K562 (cell line): ENCODE results near the gene FMR1. TPM values are rescaled to one million over a fixed set of nuclear protein-coding genes. Genes with fewer than 3 reads are reported as not detected.

ENCODE experiments used
- ATAC-seq: fragments of 200-7000 bp; cut with Tn5 transposase; 3 replicates; pipeline ENCODE4 v1.9.1; 2020; ENCODE audit warnings: moderate library complexity
- BruUV-seq: library from RNA; stranded (reverse); fragments of 400-500 nt; replicated peaks from 2 replicates; lab custom pipeline; 2021; lab: Mats Ljungman, UMichigan
- CTCF ChIA-PET: fragments of 300-600 bp; formaldehyde crosslinking; extraction: SDS; loops from one replicate; lab custom pipeline; 2021; ENCODE audit warnings: low intra/inter-chr PET ratio; lab: Yijun Ruan, JAX
- POLR2A ChIA-PET: fragments of 300-600, 350-650 bp; sonication (Branson Sonifier 250); formaldehyde crosslinking; extraction: SDS; loops from one replicate; lab custom pipeline; 2021; ENCODE audit warnings: antibody characterized with exemption, inconsistent platforms; lab: Yijun Ruan, JAX
- DNase-seq, 4 experiments: peaks; one replicate each; pipeline versions ENCODE4 v3.0.0 to v3.0.0-alpha.2; 2011 to 2018; ENCODE audit warnings: low spot score in 3 of 4, mixed read lengths in 3 of 4; ENCODE audit errors: extremely low read depth in 1 of 4
- FAIRE-seq: peaks from 2 replicates; lab custom pipeline; 2011; peaks lifted over from hg19 to GRCh38; lab: Jason Lieb, UNC
- H2AFZ ChIP-seq: 2 replicates; pipeline ENCODE4 v1.6.0; 2011; ENCODE audit warnings: low read depth, low read length, control low read depth, inconsistent platforms
- H3K27ac ChIP-seq: fragments of 200-600 bp; 3 replicates; pipeline ENCODE4 v1.8.0; 2011; ENCODE audit warnings: low read depth, mild to moderate bottlenecking, control low read depth, inconsistent platforms, low read length, moderate library complexity, mixed read lengths; ENCODE audit errors: extremely low read depth
- H3K27me3 ChIP-seq, 2 experiments: fragments of 300-600 bp in 1 of 2; 2 replicates in 1 of 2; 3 replicates in 1 of 2; pipeline versions ENCODE4 v1.6.0 to v1.8.0; 2011; ENCODE audit warnings: inconsistent platforms in 2 of 2, low read length in 2 of 2, mild to moderate bottlenecking in 1 of 2, mixed read lengths in 1 of 2, moderate library complexity in 1 of 2; ENCODE audit not compliant: control insufficient read depth in 2 of 2, insufficient read depth in 2 of 2
- H3K36me3 ChIP-seq: fragments of 300-600 bp; 3 replicates; pipeline ENCODE4 v1.8.0; 2011; ENCODE audit warnings: mild to moderate bottlenecking, low read length, inconsistent platforms; ENCODE audit not compliant: control insufficient read depth, insufficient read depth
- H3K4me1 ChIP-seq, 2 experiments: fragments of 200-600 bp in 1 of 2; replicated peaks in 1 of 2; 2 replicates in 1 of 2; 3 replicates in 1 of 2; pipeline versions ENCODE4 v1.5.1 to v1.8.0; 2011; ENCODE audit warnings: inconsistent platforms in 2 of 2, low read length in 2 of 2, mild to moderate bottlenecking in 1 of 2, mixed read lengths in 1 of 2, moderate library complexity in 1 of 2; ENCODE audit not compliant: control insufficient read depth in 2 of 2, insufficient read depth in 2 of 2
- H3K4me2 ChIP-seq: 2 replicates; pipeline ENCODE4 v1.6.1; 2011; ENCODE audit warnings: low read length, control low read depth, inconsistent platforms, mixed read lengths; ENCODE audit not compliant: insufficient read depth
- H3K4me3 ChIP-seq: fragments of 200-600 bp; sonication (generic), shearing (Covaris generic); 2 replicates; pipeline ENCODE4 v1.5.1; 2016; ENCODE audit warnings: control low read depth, inconsistent platforms
- H3K79me2 ChIP-seq: fragments of 200-600 bp; 3 replicates; pipeline ENCODE4 v1.8.0; 2011; ENCODE audit warnings: low read length, inconsistent platforms; ENCODE audit not compliant: control insufficient read depth, insufficient read depth
- H3K9ac ChIP-seq, 2 experiments: 2 replicates each; pipeline versions ENCODE4 v1.6.0 to v1.6.1; 2011; ENCODE audit warnings: low read depth in 2 of 2, low read length in 2 of 2, control low read depth in 1 of 2, inconsistent platforms in 1 of 2, mild to moderate bottlenecking in 1 of 2, mixed read lengths in 1 of 2; ENCODE audit not compliant: insufficient read depth in 1 of 2
- H3K9me1 ChIP-seq: one replicate; pipeline ENCODE4 v1.6.0; 2011; ENCODE audit warnings: inconsistent platforms, mild to moderate bottlenecking, low read length, moderate library complexity; ENCODE audit not compliant: control insufficient read depth, insufficient read depth
- H3K9me3 ChIP-seq: replicated peaks from 2 replicates; pipeline ENCODE4 v1.5.1; 2011; ENCODE audit warnings: low read depth, low read length, inconsistent platforms; ENCODE audit not compliant: control insufficient read depth, insufficient read depth
- H4K20me1 ChIP-seq: replicated peaks from 2 replicates; pipeline ENCODE4 v1.6.1; 2011; ENCODE audit warnings: low read length, inconsistent platforms, mixed read lengths; ENCODE audit not compliant: control insufficient read depth, insufficient read depth
- ADNP ChIP-seq: fragments of 200-800 bp; sonication (Bioruptor generic); IDR thresholded peaks from 2 replicates; pipeline ENCODE4 v1.6.1; 2016; ENCODE audit warnings: missing genetic modification characterization, missing compliant biosample characterization
- CTBP1 ChIP-seq: fragments of 450-650 bp; IDR thresholded peaks from 2 replicates; pipeline ENCODE4 v1.6.1; 2016; ENCODE audit warnings: borderline replicate concordance
- HDAC3 ChIP-seq: fragments of 450-650 bp; IDR thresholded peaks from 2 replicates; pipeline ENCODE4 v1.6.1; 2018; ENCODE audit warnings: borderline replicate concordance, mild to moderate bottlenecking, moderate library complexity; ENCODE audit not compliant: partially characterized antibody
- IRF2 ChIP-seq: sonication (generic); formaldehyde crosslinking; IDR thresholded peaks from 2 replicates; pipeline ENCODE4 v1.8.1; 2022; ENCODE audit warnings: mild to moderate bottlenecking, missing genetic modification reagents
- PHF8 ChIP-seq: fragments of 200-600 bp; sonication (generic); IDR thresholded peaks from 2 replicates; pipeline ENCODE4 v1.6.1; 2012; ENCODE audit warnings: mixed run types, mild to moderate bottlenecking, inconsistent platforms, low read length, moderate library complexity, borderline replicate concordance
- POLR2A ChIP-seq: fragments of 450-650 bp; conservative IDR thresholded peaks from 2 replicates; pipeline ENCODE4 v1.6.1; 2016
- RB1 ChIP-seq: fragments of 450-650 bp; IDR thresholded peaks from 2 replicates; pipeline ENCODE4 v1.6.1; 2017; ENCODE audit warnings: low read depth, mild to moderate bottlenecking
- RBFOX2 ChIP-seq: fragments of 200-400 bp; formaldehyde crosslinking; IDR thresholded peaks from 2 replicates; pipeline ENCODE4 v1.6.1; 2017; ENCODE audit warnings: low read depth, mild to moderate bottlenecking, low read length, moderate library complexity
- RHOXF2B ChIP-seq: fragments of 250-450 bp; sonication (Bioruptor Pico); conservative IDR thresholded peaks from 2 replicates; pipeline ENCODE4 v1.5.1; 2021
- TSC22D4 ChIP-seq: fragments of 450-650 bp; IDR thresholded peaks from 2 replicates; pipeline ENCODE4 v1.6.1; 2016; ENCODE audit warnings: missing genetic modification characterization, missing biosample characterization, control low read depth
- WHSC1 ChIP-seq: IDR thresholded peaks from one replicate; pipeline ENCODE4 v1.6.1; 2012; ENCODE audit warnings: low read length, control low read depth, inconsistent platforms
- XRCC3 ChIP-seq: fragments of 450-650 bp; IDR thresholded peaks from 2 replicates; pipeline ENCODE4 v1.6.1; 2017; ENCODE audit warnings: mild to moderate bottlenecking, moderate library complexity
- YY1 ChIP-seq, 3 experiments: IDR thresholded peaks; 2 replicates each; pipeline ENCODE4 v1.6.1; 2011; ENCODE audit warnings: low read length in 2 of 3, mild to moderate bottlenecking in 2 of 3, moderate library complexity in 2 of 3, borderline replicate concordance in 1 of 3, control low read depth in 1 of 3, low read depth in 1 of 3; ENCODE audit not compliant: insufficient read depth in 3 of 3, insufficient replicate concordance in 2 of 3, control insufficient read depth in 1 of 3, insufficient read length in 1 of 3; ENCODE audit errors: extremely low read depth in 1 of 3
- ZFX ChIP-seq: sonication (generic); formaldehyde crosslinking; IDR thresholded peaks from 2 replicates; pipeline ENCODE4 v1.8.0; 2022; ENCODE audit warnings: mild to moderate bottlenecking, missing genetic modification reagents, moderate library complexity
- ZNF140 ChIP-seq: fragments of 250-450 bp; sonication (Bioruptor Pico); IDR thresholded peaks from 2 replicates; pipeline ENCODE4 v1.8.0; 2021; ENCODE audit warnings: moderate library complexity, mild to moderate bottlenecking, inconsistent platforms
- ZNF282 ChIP-seq: sonication (generic); formaldehyde crosslinking; IDR thresholded peaks from 2 replicates; pipeline ENCODE4 v1.8.1; 2023; ENCODE audit warnings: missing genetic modification reagents
- ZNF583 ChIP-seq: fragments of 250-450 bp; sonication (Bioruptor Pico); IDR thresholded peaks from 2 replicates; pipeline ENCODE4 v1.4.0; 2020
- WGBS: fragments of 100-300 bp; shearing (Covaris generic); methylation state at CpG from one replicate; pipeline ENCODE4 v1.1.6; 2016; ENCODE audit warnings: low coverage, mixed read lengths; ENCODE audit not compliant: insufficient coverage; ENCODE audit errors: missing lambda C conversion rate; 5-methylcytosine and 5-hydroxymethylcytosine counted together
- in situ Hi-C: fragments of 300-500 bp; cut with MboI; formaldehyde crosslinking; loops from 4 replicates; pipeline ENCODE4 v1.15.0; 2018; ENCODE audit warnings: inconsistent platforms, mixed read lengths
- intact Hi-C: fragments of 100-400 bp; cut with micrococcal nuclease; formaldehyde crosslinking; loops from 2 replicates; pipeline ENCODE4 v1.14.2; 2022
- polyA plus RNA-seq, 8 experiments: library from polyadenylated mRNA; depleted of rRNA in 4 of 8; stranded (reverse) in 5 of 8; unstranded in 3 of 8; fragments of >200 nt; fragmentation: Nextera tagmentation in 2 of 8; fragmentation: Illumina TruSeq in 1 of 8; extraction: Ambion mirVana in 2 of 8; extraction: Trizol in 1 of 8; gene quantifications; 2 replicates each; pipeline versions ENCODE4 v1.2.1 to v1.2.3, GENCODE V29; 2011 to 2014; ENCODE audit warnings: inconsistent platforms in 1 of 8, missing spikeins in 1 of 8
- total RNA-seq, 7 experiments: library from RNA; depleted of rRNA in 6 of 7; stranded (reverse); fragments of >200 nt in 6 of 7; fragmentation: Illumina TruSeq in 2 of 7; extraction: Trizol in 2 of 7; gene quantifications; 2 replicates each; pipeline versions ENCODE4 v1.2.1 to v1.2.3, GENCODE V29; 2011 to 2021; ENCODE audit warnings: low replicate concordance in 1 of 7
- TF ChIP-seq, protein P1 (sequence below): sonication (generic); formaldehyde crosslinking; IDR thresholded peaks from 2 replicates; pipeline ENCODE4 v1.8.1; 2023; ENCODE audit warnings: missing genetic modification reagents, mild to moderate bottlenecking, borderline replicate concordance

The FMR1 gene
- total and polyA plus RNA-seq, 9 of the 15 experiments (the other 6 are each of a cell fraction or from before 2014, with no cell fraction given): 4.8 to 26.5 (median 20.5) TPM

DNA sequence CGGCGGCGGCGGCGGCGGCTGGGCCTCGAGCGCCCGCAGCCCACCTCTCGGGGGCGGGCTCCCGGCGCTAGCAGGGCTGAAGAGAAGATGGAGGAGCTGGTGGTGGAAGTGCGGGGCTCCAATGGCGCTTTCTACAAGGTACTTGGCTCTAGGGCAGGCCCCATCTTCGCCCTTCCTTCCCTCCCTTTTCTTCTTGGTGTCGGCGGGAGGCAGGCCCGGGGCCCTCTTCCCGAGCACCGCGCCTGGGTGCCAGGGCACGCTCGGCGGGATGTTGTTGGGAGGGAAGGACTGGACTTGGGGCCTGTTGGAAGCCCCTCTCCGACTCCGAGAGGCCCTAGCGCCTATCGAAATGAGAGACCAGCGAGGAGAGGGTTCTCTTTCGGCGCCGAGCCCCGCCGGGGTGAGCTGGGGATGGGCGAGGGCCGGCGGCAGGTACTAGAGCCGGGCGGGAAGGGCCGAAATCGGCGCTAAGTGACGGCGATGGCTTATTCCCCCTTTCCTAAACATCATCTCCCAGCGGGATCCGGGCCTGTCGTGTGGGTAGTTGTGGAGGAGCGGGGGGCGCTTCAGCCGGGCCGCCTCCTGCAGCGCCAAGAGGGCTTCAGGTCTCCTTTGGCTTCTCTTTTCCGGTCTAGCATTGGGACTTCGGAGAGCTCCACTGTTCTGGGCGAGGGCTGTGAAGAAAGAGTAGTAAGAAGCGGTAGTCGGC lies 528 bp downstream of the FMR1 start:
- peak overlapping the region; percentile 89 for H3K4me3 ChIP-seq
- WGBS: under 1% methylated on average over 18 of the region's 58 CpGs
- H3K79me2 ChIP-seq: peaks cover 52% of the 10 kb centered on the region
- H3K4me2 ChIP-seq: peak overlapping the region; percentile 84
- FAIRE-seq (no peak), DNase-seq (peak; percentile 12 to 55 (median 24)), ATAC-seq (peak; percentile 81)
- H3K27ac ChIP-seq: peak overlapping the region; percentile 82
- peak overlapping the region; percentile 78 to 95 for H3K9ac ChIP-seq
- 0 out of 3 replicates have a peak, but pooled peaks cover 2% of the 10 kb centered on the region for H3K36me3 ChIP-seq
- in situ Hi-C loops (no loop called here), intact Hi-C loops (no loop called here)
- ChIA-PET POLR2A (interaction anchor here (0.8 kb wide), 1 partner anchor 14 kb away, joined by 4 read pairs; no protein-coding TSS in a partner anchor), CTCF (no interaction called here)
- no peaks in the 10 kb centered on the region for H3K27me3 ChIP-seq
- no TSS peak for BruUV-seq
- peaks cover 5 to 10% of the 10 kb centered on the region in 2 experiments; a peak in 3 of 5 replicates for H3K4me1 ChIP-seq
- H4K20me1 ChIP-seq: no peaks in the 10 kb centered on the region
- peak overlapping the region; percentile 83 for H2AFZ ChIP-seq
- H3K9me3 ChIP-seq: no peaks in the 10 kb centered on the region
- H3K9me1 ChIP-seq: peaks cover 4% of the 10 kb centered on the region
- TF ChIP-seq IRF2 (CRISPR knock-in tag): no peak
- peak in 2 of 3 experiments; percentile 29 to 47 for TF ChIP-seq YY1 (IDR thresholded peaks at IDR 0.05; ENCODE audit: borderline replicate concordance in 1 of 3, control insufficient read depth in 1 of 3, extremely low read depth in 1 of 3, insufficient read depth in 3 of 3, insufficient read length in 1 of 3, insufficient replicate concordance in 2 of 3, low read depth in 1 of 3, low read length in 2 of 3)
- TF ChIP-seq ZNF282 (CRISPR knock-in tag): no peak
- no peak for TF ChIP-seq HDAC3
- no peak for TF ChIP-seq ADNP
- TF ChIP-seq CTBP1: no peak
- TF ChIP-seq ZFX (CRISPR knock-in tag): peak; percentile 56
- peak; percentile 48; the same call in 1 of the 2 replicates for TF ChIP-seq PHF8
- TF ChIP-seq WHSC1: no peak
- 0 out of 2 replicates have a peak, but pooled peaks have one; percentile 21 for TF ChIP-seq POLR2A
- peak; percentile 53 for TF ChIP-seq RBFOX2
- no peak for TF ChIP-seq TSC22D4
- no peak for TF ChIP-seq XRCC3
- 0 out of 2 replicates have a peak, but pooled peaks have one; percentile 23 for TF ChIP-seq RB1
- no peak for TF ChIP-seq ZNF140
- TF ChIP-seq RHOXF2B: no peak
- TF ChIP-seq, protein P1, sequence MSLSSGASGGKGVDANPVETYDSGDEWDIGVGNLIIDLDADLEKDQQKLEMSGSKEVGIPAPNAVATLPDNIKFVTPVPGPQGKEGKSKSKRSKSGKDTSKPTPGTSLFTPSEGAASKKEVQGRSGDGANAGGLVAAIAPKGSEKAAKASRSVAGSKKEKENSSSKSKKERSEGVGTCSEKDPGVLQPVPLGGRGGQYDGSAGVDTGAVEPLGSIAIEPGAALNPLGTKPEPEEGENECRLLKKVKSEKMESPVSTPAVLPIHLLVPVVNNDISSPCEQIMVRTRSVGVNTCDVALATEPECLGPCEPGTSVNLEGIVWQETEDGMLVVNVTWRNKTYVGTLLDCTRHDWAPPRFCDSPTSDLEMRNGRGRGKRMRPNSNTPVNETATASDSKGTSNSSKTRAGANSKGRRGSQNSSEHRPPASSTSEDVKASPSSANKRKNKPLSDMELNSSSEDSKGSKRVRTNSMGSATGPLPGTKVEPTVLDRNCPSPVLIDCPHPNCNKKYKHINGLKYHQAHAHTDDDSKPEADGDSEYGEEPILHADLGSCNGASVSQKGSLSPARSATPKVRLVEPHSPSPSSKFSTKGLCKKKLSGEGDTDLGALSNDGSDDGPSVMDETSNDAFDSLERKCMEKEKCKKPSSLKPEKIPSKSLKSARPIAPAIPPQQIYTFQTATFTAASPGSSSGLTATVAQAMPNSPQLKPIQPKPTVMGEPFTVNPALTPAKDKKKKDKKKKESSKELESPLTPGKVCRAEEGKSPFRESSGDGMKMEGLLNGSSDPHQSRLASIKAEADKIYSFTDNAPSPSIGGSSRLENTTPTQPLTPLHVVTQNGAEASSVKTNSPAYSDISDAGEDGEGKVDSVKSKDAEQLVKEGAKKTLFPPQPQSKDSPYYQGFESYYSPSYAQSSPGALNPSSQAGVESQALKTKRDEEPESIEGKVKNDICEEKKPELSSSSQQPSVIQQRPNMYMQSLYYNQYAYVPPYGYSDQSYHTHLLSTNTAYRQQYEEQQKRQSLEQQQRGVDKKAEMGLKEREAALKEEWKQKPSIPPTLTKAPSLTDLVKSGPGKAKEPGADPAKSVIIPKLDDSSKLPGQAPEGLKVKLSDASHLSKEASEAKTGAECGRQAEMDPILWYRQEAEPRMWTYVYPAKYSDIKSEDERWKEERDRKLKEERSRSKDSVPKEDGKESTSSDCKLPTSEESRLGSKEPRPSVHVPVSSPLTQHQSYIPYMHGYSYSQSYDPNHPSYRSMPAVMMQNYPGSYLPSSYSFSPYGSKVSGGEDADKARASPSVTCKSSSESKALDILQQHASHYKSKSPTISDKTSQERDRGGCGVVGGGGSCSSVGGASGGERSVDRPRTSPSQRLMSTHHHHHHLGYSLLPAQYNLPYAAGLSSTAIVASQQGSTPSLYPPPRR (CRISPR knock-in tag): no peak
- no peak for TF ChIP-seq ZNF583 (CRISPR knock-in tag)
